ENCODE data around the gene SELPLG.

Gene SELPLG

DNA sequence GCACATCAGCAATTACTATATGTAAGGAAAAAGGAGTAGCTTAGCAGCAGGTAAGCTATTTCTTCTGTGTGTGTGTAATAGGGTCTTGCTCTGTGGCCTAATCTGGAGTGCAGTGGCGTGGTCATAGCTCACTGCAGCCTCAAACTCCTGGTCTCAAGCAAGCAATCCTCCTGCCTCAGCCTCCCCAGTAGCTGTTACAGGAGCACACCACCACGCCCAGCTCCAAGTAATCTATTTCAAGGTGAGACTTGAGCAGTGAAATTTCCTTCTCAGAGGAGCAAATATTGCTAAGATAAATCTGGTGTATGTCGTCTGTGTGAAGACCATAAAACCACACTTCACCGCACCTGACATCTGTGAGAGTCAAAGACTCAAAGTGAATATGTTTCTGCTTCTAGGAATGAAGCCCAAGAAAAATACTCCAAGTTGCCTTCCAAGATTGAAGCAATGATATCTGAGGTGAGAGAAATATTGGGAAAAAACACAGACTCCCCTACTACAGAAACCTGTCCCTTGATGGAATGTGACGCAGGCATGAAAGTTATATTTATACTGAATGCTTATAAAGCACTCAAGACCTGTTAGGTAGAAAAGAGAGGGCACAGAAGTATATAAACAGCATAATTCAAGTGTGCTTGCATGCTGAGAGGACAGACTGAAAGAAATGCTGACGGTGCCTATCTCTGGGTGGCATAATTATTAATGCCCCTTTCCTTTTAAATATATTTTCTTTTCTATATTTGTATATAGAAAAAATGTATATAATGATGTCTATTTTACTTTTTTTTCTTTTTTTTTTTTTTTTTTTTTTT lies 2.5 kb upstream of the SELPLG start:
- TF ChIP-seq GATA3 (IDR thresholded peaks at IDR 0.05; ENCODE audit: low read depth, low read length): no peak
- TF ChIP-seq GATA2 (IDR thresholded peaks at IDR 0.05; ENCODE audit: low read depth, low read length): no peak

GRCh38 chr12:108635201-108635996 lies 1.7 kb upstream of the SELPLG start:
- TF ChIP-seq GATA2 (IDR thresholded peaks at IDR 0.05; ENCODE audit: low read depth, low read length) (no peak), GATA3 (IDR thresholded peaks at IDR 0.05; ENCODE audit: low read depth, low read length) (no peak)

DNA sequence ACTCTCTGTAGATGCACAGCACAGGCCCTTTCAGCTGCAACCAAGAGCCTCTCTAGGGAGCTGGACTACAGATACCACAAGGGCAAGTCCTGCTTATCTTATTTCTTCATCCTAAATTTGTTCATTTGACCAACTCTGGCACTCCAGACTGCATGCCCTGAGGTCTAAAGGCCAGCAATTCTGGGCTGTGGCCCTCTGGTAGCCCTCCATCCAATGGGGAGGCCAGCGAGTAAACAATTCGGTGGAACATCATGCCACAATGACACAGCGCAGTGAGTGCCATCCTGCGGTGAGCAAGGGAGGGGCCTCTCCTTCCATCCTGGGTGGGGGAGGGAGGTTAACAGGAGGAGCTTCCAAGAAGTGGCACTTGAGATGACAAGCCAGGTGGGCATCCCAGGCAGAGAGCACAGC lies 652 bp upstream of the SELPLG start:
- no peak for TF ChIP-seq GATA3 (IDR thresholded peaks at IDR 0.05; ENCODE audit: low read depth, low read length)

- TF ChIP-seq GATA3 (IDR thresholded peaks at IDR 0.05; ENCODE audit: low read depth, low read length): no peak
- TF ChIP-seq GATA2 (IDR thresholded peaks at IDR 0.05; ENCODE audit: low read depth, low read length): no peak
Observed at GRCh38 chr12:108633081-108633533, 587 bp downstream of the SELPLG start.

DNA sequence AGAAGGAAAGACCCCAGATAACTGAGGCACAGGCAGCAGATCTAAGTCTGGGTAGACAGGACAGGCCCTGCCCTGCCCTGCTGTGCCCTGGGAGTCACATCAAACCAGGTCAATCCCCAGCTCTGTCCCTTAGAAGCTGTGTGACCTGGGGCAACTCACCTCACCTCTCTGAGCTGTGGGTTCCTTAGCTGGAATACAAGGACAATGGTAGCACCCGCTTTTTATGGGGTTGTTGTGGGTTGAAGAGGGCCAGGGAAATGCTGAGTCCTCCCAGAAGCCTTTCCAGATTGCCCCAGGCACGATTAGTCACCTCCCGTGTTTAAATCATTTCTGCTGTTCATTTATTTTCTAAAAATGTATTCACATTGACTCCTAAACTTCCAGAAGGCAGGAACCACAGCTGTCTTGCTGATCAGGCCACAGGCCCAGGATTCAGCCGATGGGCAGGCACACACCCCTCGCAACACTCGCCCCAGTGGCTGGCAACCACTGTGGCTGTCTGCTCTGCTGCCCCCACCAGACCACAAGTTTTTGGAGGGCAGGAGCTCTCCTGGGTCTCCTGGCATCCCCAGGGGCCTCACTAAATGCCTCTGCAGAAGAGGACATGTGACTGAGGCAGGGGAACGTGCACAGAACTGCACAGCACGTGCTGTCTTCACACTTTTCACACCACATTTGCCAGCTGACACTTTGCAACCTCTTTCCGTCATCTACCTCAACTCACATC lies 3.0 kb downstream of the SELPLG start:
- TF ChIP-seq GATA3 (IDR thresholded peaks at IDR 0.05; ENCODE audit: low read depth, low read length): no peak
- TF ChIP-seq GATA2 (IDR thresholded peaks at IDR 0.05; ENCODE audit: low read depth, low read length): no peak

DNA sequence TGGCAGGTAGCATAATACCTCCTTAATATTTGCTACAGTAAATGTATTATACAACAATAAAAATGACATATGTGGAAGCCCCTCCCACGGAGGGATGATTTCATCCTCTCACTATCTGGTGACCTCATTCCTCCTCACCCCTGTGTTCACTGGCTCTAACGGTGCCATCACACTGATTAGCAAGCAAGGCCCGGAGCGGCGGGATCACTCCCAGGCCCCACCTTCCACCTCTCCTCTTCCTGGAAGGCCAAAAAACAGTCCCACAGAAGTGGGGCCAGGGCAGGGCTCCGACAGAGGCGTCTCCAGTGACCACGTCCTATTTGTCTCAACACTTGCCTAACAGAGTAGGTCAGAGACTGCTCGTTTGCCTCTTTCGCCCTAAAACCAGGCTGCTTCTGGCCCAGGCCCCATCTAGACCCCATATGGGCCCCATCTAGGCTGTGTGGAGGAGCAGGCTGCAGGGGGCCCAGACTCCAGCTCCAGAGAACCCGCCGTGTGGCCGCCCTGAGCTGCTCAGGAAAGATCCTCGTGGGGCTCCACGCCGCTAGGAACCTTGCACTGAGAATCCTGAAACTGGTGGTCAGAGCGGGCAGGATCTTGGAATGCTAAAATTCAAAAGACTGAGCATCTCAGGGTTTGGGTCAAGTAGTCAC lies 3.7 kb downstream of the SELPLG start:
- TF ChIP-seq GATA3 (IDR thresholded peaks at IDR 0.05; ENCODE audit: low read depth, low read length) (no peak), GATA2 (IDR thresholded peaks at IDR 0.05; ENCODE audit: low read depth, low read length) (no peak)

DNA sequence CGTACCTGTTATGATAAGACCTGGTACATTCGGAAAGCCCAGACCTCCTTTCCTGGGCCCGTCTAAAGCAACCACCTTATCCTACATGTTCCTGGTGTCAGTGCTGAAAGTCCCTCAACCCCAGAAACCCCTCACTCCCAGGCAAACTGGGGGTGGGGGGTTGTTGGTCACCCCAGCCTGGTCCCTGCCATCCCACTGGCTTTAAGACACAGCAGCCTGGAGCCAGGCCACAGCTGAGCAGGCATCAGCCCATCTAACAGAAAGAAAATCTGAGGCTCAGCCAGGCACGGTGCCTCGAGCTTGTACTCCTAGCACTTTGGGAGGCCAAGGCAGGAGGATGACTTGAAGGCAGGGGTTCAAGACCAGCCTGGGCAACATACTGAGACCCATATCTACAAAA lies 4.5 kb downstream of the SELPLG start:
- TF ChIP-seq GATA2 (IDR thresholded peaks at IDR 0.05; ENCODE audit: low read depth, low read length): no peak
- TF ChIP-seq GATA3 (IDR thresholded peaks at IDR 0.05; ENCODE audit: low read depth, low read length): no peak

DNA sequence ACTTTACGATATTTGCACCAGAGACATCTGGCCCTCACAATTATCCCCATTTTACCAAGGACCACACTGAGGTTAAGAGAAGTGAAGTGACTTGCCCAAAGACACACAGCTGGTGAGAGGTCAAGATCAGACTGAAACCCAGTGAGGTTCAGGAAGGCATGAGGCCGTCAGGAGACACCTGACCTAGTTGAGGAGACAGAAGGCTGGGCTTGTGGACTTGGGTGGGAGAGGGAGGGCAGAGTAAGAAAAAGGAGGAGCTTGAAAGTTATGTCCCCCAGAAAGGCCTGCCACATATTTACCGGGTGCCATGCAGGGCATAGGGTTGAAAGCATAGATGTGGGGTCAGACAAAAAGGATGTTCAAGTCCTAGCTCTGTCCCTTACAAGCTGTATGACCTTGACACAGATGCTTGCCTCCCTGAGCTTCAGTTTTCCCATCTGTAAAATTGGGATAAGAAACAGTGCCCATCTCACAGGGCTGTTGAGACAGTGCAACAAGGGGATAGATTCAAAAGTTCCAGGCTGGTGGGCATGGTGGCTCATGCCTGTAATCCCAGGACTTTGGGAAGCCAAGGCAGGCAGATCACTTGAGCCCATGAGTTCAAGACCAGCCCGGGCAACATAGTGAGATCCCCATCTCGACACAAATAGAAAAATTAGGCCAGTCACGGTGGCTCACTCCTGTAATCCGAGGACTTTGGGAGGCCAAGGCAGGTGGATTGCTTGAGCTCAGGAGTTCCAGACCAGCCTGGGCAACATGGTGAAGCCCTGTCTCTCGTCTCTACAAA lies 6.4 kb downstream of the SELPLG start:
- TF ChIP-seq GATA3 (IDR thresholded peaks at IDR 0.05; ENCODE audit: low read depth, low read length): no peak
- no peak for TF ChIP-seq GATA2 (IDR thresholded peaks at IDR 0.05; ENCODE audit: low read depth, low read length)

DNA sequence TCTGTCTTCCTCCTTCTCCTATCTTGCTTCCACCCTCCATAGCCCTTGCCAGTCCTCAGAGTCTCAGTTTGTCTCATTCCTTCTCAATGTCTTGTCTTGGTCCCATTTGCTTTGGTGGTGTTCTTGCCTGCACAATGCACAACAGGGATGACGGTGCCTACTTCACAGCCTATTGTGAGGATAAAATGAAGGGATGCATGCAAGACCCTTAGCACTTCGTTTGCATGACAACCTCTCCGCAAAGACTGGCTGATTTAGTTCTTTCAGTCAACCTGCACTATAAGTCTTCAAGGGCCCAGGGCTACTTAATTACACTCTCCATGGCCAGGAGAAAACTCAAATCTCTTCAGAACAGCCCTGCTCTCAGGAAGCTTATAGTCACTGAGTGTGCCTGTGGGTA lies 8.5 kb downstream of the SELPLG start:
- TF ChIP-seq GATA2 (IDR thresholded peaks at IDR 0.05; ENCODE audit: low read depth, low read length) (no peak), GATA3 (IDR thresholded peaks at IDR 0.05; ENCODE audit: low read depth, low read length) (no peak)

- TF ChIP-seq GATA2 (IDR thresholded peaks at IDR 0.05; ENCODE audit: low read depth, low read length) (no peak), GATA3 (IDR thresholded peaks at IDR 0.05; ENCODE audit: low read depth, low read length) (no peak)
Observed at GRCh38 chr12:108623577-108623976, 10.1 kb downstream of the SELPLG start.

GRCh38 chr12:108622921-108623514 lies 10.7 kb downstream of the SELPLG start:
- TF ChIP-seq GATA2 (IDR thresholded peaks at IDR 0.05; ENCODE audit: low read depth, low read length): no peak
- no peak for TF ChIP-seq GATA3 (IDR thresholded peaks at IDR 0.05; ENCODE audit: low read depth, low read length)

- no peak for TF ChIP-seq GATA2 (IDR thresholded peaks at IDR 0.05; ENCODE audit: low read depth, low read length)
- TF ChIP-seq GATA3 (IDR thresholded peaks at IDR 0.05; ENCODE audit: low read depth, low read length): no peak
Observed at GRCh38 chr12:108622421-108622820, 11.3 kb downstream of the SELPLG start.

- no peak for TF ChIP-seq GATA2 (IDR thresholded peaks at IDR 0.05; ENCODE audit: low read depth, low read length)
- no peak for TF ChIP-seq GATA3 (IDR thresholded peaks at IDR 0.05; ENCODE audit: low read depth, low read length)
Observed at GRCh38 chr12:108621161-108621560, 12.5 kb downstream of the SELPLG start.

All from SH-SY5Y (cell line).